ENCODE results near the gene GPSM1. TPM values are rescaled to one million over a fixed set of nuclear protein-coding genes. Genes with fewer than 3 reads are reported as not detected.

GPSM1 gene
- polyA plus RNA-seq, 2 donors = 1.7 to 4.5 TPM

- H3K9me3 ChIP-seq (ENCODE audit: control insufficient read depth in 2 of 2, insufficient read depth in 1 of 2, low read depth in 1 of 2, low read length in 1 of 2) = peaks cover 0 to 9% of the 10 kb centered on the region in 2 donors
- no peaks in the 10 kb centered on the region for H3K36me3 ChIP-seq (ENCODE audit: control insufficient read depth in 2 of 2, insufficient read depth in 2 of 2, low read length in 1 of 2)
- H3K4me3 ChIP-seq (ENCODE audit: low read depth in 1 of 2, low read length in 2 of 2) = no peak overlapping the region
- H3K27ac ChIP-seq (ENCODE audit: low read depth in 2 of 2, low read length in 1 of 2) = no peak overlapping the region
- peaks cover 0 to 7% of the 10 kb centered on the region in 2 donors for H3K4me1 ChIP-seq (ENCODE audit: control insufficient read depth in 2 of 2, insufficient read depth in 2 of 2, low read length in 1 of 2)
- WGBS, 2 donors = 90 to 94% methylated on average over 31 of the region's 31 CpGs
- peaks cover 0 to 8% of the 10 kb centered on the region in 2 donors for H3K27me3 ChIP-seq (ENCODE audit: control insufficient read depth in 1 of 2, insufficient read depth in 2 of 2, low read length in 2 of 2)
Observed at GRCh38 chr9:136290508-136291000, 36.8 kb upstream of the GPSM1 start.

DNA sequence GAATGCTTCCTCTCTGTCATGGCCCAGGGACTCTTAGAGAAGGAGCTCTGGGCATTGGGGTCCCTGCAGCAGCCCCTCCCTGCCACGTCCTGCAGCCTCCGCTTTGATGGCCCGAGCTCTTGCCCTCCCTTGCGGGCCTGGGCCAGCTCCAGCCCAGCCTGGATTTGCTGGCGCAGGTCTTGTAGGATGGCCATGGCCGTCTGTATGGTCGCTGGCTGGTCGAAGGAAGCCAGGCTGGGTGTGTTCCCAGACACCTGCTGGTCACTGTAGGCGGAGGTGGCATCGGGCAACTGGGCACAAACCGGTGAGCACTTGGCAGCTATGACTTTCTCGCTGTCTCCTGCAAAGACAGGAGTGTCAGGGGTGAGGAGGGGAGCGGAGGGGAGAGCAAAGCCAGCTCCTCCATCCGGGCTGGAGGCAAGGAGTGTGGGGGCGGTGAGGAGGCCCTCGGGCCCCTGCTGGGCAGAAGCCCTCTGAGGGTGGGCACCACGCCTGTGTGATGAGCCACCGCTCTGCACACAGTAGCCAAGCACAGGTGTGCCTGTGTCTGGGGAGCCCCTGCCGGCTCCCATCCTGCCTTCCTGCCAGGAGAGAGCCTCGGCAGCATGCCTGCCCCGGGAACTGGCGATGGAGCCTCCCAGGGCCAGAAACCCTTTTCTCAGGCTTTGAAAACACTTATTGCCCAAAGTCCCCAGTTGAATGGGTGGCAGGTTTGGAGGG lies 35.9 kb upstream of the GPSM1 start:
- WGBS, 2 donors = 69 to 73% methylated on average over 22 of the region's 22 CpGs
- Histone ChIP-seq H3K4me3 (ENCODE audit: low read depth in 1 of 2, low read length in 2 of 2) (no peak overlapping the region), H3K9me3 (ENCODE audit: control insufficient read depth in 2 of 2, insufficient read depth in 1 of 2, low read depth in 1 of 2, low read length in 1 of 2) (peaks cover 0 to 9% of the 10 kb centered on the region in 2 donors), H3K36me3 (ENCODE audit: control insufficient read depth in 2 of 2, insufficient read depth in 2 of 2, low read length in 1 of 2) (no peaks in the 10 kb centered on the region), H3K27me3 (ENCODE audit: control insufficient read depth in 1 of 2, insufficient read depth in 2 of 2, low read length in 2 of 2) (peaks cover 0 to 8% of the 10 kb centered on the region in 2 donors), H3K27ac (ENCODE audit: low read depth in 2 of 2, low read length in 1 of 2) (no peak overlapping the region), H3K4me1 (ENCODE audit: control insufficient read depth in 2 of 2, insufficient read depth in 2 of 2, low read length in 1 of 2) (peaks cover 0 to 11% of the 10 kb centered on the region in 2 donors)

GRCh38 chr9:136292026-136292538 lies 35.3 kb upstream of the GPSM1 start:
- Histone ChIP-seq H3K36me3 (ENCODE audit: control insufficient read depth in 2 of 2, insufficient read depth in 2 of 2, low read length in 1 of 2) (no peaks in the 10 kb centered on the region), H3K9me3 (ENCODE audit: control insufficient read depth in 2 of 2, insufficient read depth in 1 of 2, low read depth in 1 of 2, low read length in 1 of 2) (peaks cover 0 to 6% of the 10 kb centered on the region in 2 donors), H3K4me1 (ENCODE audit: control insufficient read depth in 2 of 2, insufficient read depth in 2 of 2, low read length in 1 of 2) (peaks cover 0 to 17% of the 10 kb centered on the region in 2 donors), H3K4me3 (ENCODE audit: low read depth in 1 of 2, low read length in 2 of 2) (no peak overlapping the region), H3K27ac (ENCODE audit: low read depth in 2 of 2, low read length in 1 of 2) (no peak overlapping the region), H3K27me3 (ENCODE audit: control insufficient read depth in 1 of 2, insufficient read depth in 2 of 2, low read length in 2 of 2) (peaks cover 0 to 8% of the 10 kb centered on the region in 2 donors)
- 69 to 74% methylated on average over 19 of the region's 19 CpGs for WGBS, 2 donors

DNA sequence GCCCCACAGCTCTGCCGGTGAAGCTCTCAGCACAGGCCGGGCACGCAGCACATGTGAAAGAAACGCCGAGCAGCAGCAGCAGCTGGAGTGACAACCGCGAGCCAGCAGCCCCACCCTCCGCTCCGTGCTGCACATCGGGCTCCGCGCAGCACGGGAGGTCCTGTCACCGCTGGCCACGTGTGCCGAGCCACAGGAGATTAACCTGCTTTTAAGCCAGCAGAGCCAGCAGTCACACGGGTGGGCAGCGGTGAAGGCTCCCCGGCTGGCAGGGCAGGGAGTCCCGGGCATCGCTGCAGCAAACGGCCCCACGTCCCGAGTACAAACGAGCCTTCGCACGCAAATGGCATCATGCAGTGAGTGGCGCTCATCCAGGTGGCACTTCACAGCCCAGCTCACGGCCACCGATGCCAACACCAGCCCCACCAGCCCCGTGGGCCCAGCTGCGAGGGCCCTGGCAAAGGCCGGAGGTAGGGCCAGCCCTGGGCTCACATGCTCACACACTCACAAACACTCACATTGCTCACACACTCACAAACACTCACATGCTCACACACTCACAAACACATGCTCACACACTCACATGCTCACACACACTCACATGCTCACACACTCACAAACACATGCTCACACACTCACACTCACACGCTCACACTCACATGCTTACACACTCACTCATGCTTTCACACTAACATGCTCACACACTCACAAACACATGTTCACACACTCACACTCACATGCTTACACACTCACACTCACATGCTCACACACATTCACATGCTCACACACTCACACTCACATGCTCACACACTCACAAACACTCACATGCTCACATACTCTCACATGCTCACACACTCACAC lies 34.5 kb upstream of the GPSM1 start:
- Histone ChIP-seq H3K9me3 (ENCODE audit: control insufficient read depth in 2 of 2, insufficient read depth in 1 of 2, low read depth in 1 of 2, low read length in 1 of 2) (peaks cover 0 to 6% of the 10 kb centered on the region in 2 donors), H3K4me1 (ENCODE audit: control insufficient read depth in 2 of 2, insufficient read depth in 2 of 2, low read length in 1 of 2) (peaks cover 0 to 21% of the 10 kb centered on the region in 2 donors), H3K36me3 (ENCODE audit: control insufficient read depth in 2 of 2, insufficient read depth in 2 of 2, low read length in 1 of 2) (no peaks in the 10 kb centered on the region), H3K27me3 (ENCODE audit: control insufficient read depth in 1 of 2, insufficient read depth in 2 of 2, low read length in 2 of 2) (peaks cover 0 to 8% of the 10 kb centered on the region in 2 donors), H3K4me3 (ENCODE audit: low read depth in 1 of 2, low read length in 2 of 2) (no peak overlapping the region), H3K27ac (ENCODE audit: low read depth in 2 of 2, low read length in 1 of 2) (no peak overlapping the region)
- 44 to 45% methylated on average over 34 of the region's 34 CpGs for WGBS, 2 donors

DNA sequence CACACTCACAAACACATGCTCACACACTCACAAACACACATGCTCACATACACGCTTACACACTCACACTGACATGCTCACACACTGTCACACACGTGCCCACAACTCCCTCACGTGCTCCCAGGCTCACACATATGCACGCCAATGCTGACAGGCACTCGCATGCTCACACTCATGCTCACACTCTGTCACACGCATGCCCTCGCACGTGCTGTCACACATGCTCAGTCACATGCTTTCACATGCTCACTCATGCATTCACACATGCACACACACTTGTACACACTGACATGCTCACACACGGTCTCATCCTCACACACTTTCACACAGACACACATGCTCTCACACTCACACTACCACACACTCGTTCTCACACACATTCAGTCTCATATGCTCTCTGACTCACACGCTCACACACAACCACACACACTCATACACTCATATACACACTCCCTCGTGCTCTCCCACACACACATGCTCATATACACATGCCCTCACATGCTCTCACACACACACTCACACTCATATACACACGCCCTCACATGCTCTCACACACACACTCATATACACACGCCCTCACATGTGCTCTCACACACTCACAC lies 33.8 kb upstream of the GPSM1 start:
- Histone ChIP-seq H3K36me3 (ENCODE audit: control insufficient read depth in 2 of 2, insufficient read depth in 2 of 2, low read length in 1 of 2) (no peaks in the 10 kb centered on the region), H3K9me3 (ENCODE audit: control insufficient read depth in 2 of 2, insufficient read depth in 1 of 2, low read depth in 1 of 2, low read length in 1 of 2) (peaks cover 0 to 6% of the 10 kb centered on the region in 2 donors)
- 81 to 82% methylated on average over 14 of the region's 14 CpGs for WGBS, 2 donors

GRCh38 chr9:136294437-136294836 lies 32.9 kb upstream of the GPSM1 start:
- peaks cover 0 to 20% of the 10 kb centered on the region in 2 donors for H3K4me1 ChIP-seq (ENCODE audit: control insufficient read depth in 2 of 2, insufficient read depth in 2 of 2, low read length in 1 of 2)
- H3K9me3 ChIP-seq (ENCODE audit: control insufficient read depth in 2 of 2, insufficient read depth in 1 of 2, low read depth in 1 of 2, low read length in 1 of 2) = peaks cover 0 to 6% of the 10 kb centered on the region in 2 donors
- H3K36me3 ChIP-seq (ENCODE audit: control insufficient read depth in 2 of 2, insufficient read depth in 2 of 2, low read length in 1 of 2) = no peaks in the 10 kb centered on the region
- peaks cover 0 to 8% of the 10 kb centered on the region in 2 donors for H3K27me3 ChIP-seq (ENCODE audit: control insufficient read depth in 1 of 2, insufficient read depth in 2 of 2, low read length in 2 of 2)
- no peak overlapping the region for H3K27ac ChIP-seq (ENCODE audit: low read depth in 2 of 2, low read length in 1 of 2)
- WGBS, 2 donors = 74 to 84% methylated on average over 5 of the region's 5 CpGs
- H3K4me3 ChIP-seq (ENCODE audit: low read depth in 1 of 2, low read length in 2 of 2) = no peak overlapping the region

More for the DNA sequence above, 33.8 kb upstream of the GPSM1 start:
- Histone ChIP-seq H3K4me1 (ENCODE audit: control insufficient read depth in 2 of 2, insufficient read depth in 2 of 2, low read length in 1 of 2) (peaks cover 0 to 21% of the 10 kb centered on the region in 2 donors), H3K4me3 (ENCODE audit: low read depth in 1 of 2, low read length in 2 of 2) (no peak overlapping the region), H3K27ac (ENCODE audit: low read depth in 2 of 2, low read length in 1 of 2) (no peak overlapping the region), H3K27me3 (ENCODE audit: control insufficient read depth in 1 of 2, insufficient read depth in 2 of 2, low read length in 2 of 2) (peaks cover 0 to 8% of the 10 kb centered on the region in 2 donors)

GRCh38 chr9:136295055-136295454 lies 32.3 kb upstream of the GPSM1 start:
- Histone ChIP-seq H3K27ac (ENCODE audit: low read depth in 2 of 2, low read length in 1 of 2) (no peak overlapping the region), H3K4me3 (ENCODE audit: low read depth in 1 of 2, low read length in 2 of 2) (no peak overlapping the region), H3K4me1 (ENCODE audit: control insufficient read depth in 2 of 2, insufficient read depth in 2 of 2, low read length in 1 of 2) (peaks cover 0 to 18% of the 10 kb centered on the region in 2 donors), H3K27me3 (ENCODE audit: control insufficient read depth in 1 of 2, insufficient read depth in 2 of 2, low read length in 2 of 2) (peaks cover 0 to 8% of the 10 kb centered on the region in 2 donors), H3K36me3 (ENCODE audit: control insufficient read depth in 2 of 2, insufficient read depth in 2 of 2, low read length in 1 of 2) (no peaks in the 10 kb centered on the region), H3K9me3 (ENCODE audit: control insufficient read depth in 2 of 2, insufficient read depth in 1 of 2, low read depth in 1 of 2, low read length in 1 of 2) (peaks cover 0 to 6% of the 10 kb centered on the region in 2 donors)
- WGBS, 2 donors = 89 to 91% methylated on average over 15 to 16 of the region's 16 CpGs

DNA sequence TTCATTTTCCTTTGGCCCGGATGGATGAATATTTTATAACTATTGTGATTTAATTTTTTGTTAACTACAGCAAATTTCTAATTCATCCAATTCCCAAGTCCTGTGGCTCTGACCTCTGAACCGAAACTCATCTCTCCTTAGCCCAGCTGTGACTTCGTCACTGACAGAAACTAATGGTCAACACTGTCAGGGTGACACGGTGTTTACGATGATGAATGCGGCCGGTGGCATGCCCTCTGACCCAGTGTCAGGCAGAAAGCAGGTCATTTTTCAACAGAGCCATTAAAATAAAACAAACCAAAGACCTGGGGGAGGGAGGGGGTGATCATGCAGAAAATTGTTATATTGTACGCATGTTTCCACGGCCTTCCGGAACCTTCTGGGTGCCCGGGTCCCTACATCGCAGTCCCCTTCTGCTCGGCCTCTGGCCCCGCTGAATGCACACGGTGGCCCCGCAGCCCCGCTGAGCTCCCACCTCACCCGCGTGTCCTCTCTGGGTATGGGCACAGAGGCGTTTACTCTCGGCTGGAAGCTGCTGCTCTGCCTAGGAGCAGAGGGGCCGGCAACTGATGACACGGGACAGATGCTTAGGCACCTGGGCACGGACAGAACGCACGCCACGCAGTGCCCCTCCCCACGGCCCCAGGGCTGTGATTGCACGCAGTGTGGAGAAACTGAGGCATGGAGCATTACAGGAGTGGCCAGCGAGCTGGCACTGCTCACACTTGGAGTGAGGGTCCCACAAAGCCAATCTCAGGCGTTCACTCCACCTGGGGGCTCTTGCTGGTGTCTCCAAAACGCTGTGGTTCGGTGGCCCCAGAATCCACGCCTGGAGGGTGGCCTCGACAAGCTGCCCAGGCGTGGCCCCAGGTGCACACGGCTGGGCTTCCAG lies 31.6 kb upstream of the GPSM1 start:
- H3K27me3 ChIP-seq (ENCODE audit: control insufficient read depth in 1 of 2, insufficient read depth in 2 of 2, low read length in 2 of 2) = peaks cover 0 to 8% of the 10 kb centered on the region in 2 donors

More for the DNA sequence above, 31.6 kb upstream of the GPSM1 start:
- Histone ChIP-seq H3K27ac (ENCODE audit: low read depth in 2 of 2, low read length in 1 of 2) (no peak overlapping the region), H3K4me3 (ENCODE audit: low read depth in 1 of 2, low read length in 2 of 2) (no peak overlapping the region), H3K4me1 (ENCODE audit: control insufficient read depth in 2 of 2, insufficient read depth in 2 of 2, low read length in 1 of 2) (peaks cover 0 to 18% of the 10 kb centered on the region in 2 donors), H3K36me3 (ENCODE audit: control insufficient read depth in 2 of 2, insufficient read depth in 2 of 2, low read length in 1 of 2) (no peaks in the 10 kb centered on the region), H3K9me3 (ENCODE audit: control insufficient read depth in 2 of 2, insufficient read depth in 1 of 2, low read depth in 1 of 2, low read length in 1 of 2) (peaks cover 0 to 6% of the 10 kb centered on the region in 2 donors)
- 57 to 62% methylated on average over 37 of the region's 37 CpGs for WGBS, 2 donors
